Astrocyte of the spinal cord (primary cell): ENCODE data around the gene SMC6.

Experiments
- DNase-seq: peaks from one replicate; pipeline ENCODE4 v3.0.0; 2011; ENCODE audit warnings: low read depth, low spot score
- H3K4me3 ChIP-seq: 2 replicates; pipeline ENCODE4 v1.5.1; 2011; ENCODE audit warnings: low read depth, mild to moderate bottlenecking, low read length, moderate library complexity
- CTCF ChIP-seq: IDR thresholded peaks from 2 replicates; pipeline ENCODE4 v1.5.1; 2012; ENCODE audit warnings: low read depth, mild to moderate bottlenecking, low read length, inconsistent platforms
- in situ Hi-C: cut with HindIII; loops from 2 replicates; pipeline ENCODE4 v1.10.0; 2017; ENCODE audit warnings: low sequenced_read_pairs

The SMC6 gene

GRCh38 chr2:17615147-17615546 lies 138.5 kb downstream of the SMC6 start:
- in situ Hi-C loops = no loop called here
- DNase-seq = no peak
- H3K4me3 ChIP-seq = no peak overlapping the region
- no peak for TF ChIP-seq CTCF

- no peak overlapping the region for H3K4me3 ChIP-seq
- DNase-seq = no peak
- no peak for TF ChIP-seq CTCF
- in situ Hi-C loops = no loop called here
Observed at GRCh38 chr2:17614174-17614930, 139.3 kb downstream of the SMC6 start.
